Measurements from ENCODE around the gene VMAC.
"Not testable (repeated sequence)": the region's sequence is repeated elsewhere in the genome, so short reads cannot be mapped to it uniquely, and the experiment has no call there.

VMAC gene, protein sequence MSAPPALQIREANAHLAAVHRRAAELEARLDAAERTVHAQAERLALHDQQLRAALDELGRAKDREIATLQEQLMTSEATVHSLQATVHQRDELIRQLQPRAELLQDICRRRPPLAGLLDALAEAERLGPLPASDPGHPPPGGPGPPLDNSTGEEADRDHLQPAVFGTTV

DNA sequence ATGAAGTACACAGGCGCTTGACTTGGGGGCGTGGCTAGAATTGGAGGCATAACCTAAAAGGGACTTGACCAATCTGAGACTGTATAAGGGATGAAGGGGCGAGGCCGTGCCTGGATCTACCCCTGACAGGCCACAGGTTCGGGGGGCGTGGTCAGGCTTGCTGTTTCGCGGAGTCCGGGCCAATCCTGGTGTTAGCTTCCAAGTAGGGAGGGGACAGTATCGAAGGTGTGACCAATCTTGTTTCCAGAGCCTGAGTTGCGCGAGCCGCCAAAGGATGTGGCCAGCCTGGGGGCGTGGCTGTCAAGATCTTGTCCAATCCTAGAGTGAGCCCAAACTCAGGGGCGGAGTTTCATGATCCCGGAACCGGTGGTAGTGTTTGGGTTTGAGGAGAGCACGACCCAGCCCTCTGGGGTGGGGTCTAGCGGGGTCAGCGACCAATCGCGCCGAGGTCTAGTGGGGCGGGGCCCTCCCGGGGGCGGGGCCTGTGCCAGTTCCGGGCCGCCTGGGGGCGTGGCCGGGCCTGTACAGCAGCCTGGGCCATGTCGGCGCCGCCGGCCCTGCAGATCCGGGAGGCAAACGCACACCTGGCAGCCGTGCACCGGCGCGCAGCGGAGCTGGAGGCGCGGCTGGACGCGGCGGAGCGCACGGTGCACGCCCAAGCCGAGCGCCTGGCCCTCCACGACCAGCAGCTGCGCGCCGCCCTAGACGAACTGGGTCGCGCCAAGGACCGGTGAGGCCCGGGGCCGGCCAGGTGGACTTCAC lies at the start of gene VMAC:
VMAC (plus strand) TSS at position 521 of the 762 bp plus-strand sequence; CDS start at position 540, 19 bp downstream.
- DNase-seq (ENCODE audit: low read depth in 2 of 2), result peak; percentile 100

DNA sequence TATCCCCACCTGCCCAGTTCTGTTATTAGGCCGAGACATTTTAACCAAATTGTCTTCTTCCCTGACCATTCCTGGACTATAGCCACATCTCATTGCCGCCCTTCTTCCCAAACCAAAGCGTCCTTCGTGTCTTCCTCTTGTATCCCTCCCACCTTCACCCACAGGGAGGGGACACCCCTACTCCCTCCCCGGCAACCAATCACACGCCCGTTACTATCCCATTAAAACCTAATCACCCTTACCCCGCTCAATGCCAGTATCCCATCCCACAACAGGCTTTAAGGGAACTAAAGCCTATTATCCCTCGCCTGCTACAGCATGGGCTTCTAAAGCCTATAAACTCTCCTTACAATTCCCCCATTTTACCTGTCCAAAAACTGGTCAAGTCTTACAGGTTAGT lies 49.5 kb upstream of the VMAC start:
- not testable (repeated sequence) for DNase-seq (ENCODE audit: low read depth in 2 of 2)

DNA sequence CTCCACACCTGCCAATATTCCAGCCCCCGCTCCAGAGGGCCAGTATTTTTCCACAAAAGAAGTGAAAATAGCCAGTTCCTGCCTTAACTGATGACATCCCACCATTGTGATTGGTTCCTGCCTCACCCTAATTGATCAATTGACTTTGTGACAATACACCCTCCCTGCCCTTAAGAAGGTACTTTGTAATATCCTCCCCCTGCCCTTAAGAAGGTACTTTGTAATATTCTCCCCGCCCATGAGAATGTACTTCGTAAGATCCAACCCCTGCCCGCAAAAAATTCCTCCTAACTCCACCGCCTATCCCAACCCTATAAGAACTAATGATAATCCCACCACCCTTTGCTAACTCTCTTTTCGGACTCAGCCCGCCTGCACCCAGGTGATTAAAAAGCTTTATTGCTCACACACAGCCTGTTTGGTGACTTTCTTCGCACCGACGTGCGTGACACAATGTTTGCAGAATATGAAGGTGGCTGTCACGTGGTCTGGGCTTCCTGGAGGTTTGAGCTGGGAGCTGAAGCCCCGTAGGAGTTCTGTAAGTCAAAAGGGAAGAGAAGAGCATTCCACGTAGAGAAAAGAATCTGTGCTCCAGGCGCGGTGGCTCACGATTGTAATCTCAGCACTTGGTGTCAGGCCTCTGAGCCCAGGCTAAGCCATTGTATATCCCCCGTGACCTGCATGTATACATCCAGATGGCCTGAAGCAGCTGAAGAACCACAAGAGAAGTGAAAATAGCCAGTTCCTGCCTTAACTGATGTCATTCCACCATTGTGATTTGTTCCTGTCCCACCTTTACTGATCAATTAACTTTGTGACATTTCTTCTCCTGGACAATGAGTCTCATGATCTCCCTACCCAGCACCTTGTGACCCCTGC lies 47.2 kb upstream of the VMAC start:
- DNase-seq (ENCODE audit: low read depth in 2 of 2), result no peak

DNA sequence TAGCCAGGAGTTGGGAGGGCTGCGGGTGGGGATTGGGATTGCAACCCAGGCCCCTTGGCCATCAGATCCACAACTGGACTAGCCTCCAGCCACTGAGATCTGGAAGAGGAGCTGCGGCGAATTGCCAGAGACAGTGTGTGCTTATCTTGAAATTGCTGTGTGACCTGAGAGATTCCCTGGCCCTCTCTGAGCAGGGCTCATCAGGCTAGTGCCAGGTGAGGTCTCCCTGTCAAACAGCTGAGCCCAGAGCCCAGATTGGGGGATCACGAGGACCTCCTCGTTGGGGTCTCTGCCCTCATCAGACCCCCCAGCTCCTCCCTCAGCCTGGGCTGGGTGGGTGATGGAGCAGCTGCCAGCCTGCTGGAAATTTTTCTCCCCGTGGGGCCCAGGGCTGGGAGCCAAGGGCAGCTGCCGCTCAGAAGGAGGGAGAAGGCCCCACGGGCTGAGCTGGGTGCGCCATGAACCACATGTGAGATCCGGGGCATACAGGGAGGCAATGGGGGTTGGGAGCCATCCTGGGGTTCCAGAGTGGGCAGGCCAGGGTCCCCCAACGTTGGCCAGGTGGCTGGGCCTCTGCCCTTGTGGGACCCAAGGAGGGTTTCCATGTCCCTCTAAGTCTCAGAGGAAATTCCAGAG lies 41.5 kb upstream of the VMAC start:
- no peak for DNase-seq (ENCODE audit: low read depth in 2 of 2)

DNA sequence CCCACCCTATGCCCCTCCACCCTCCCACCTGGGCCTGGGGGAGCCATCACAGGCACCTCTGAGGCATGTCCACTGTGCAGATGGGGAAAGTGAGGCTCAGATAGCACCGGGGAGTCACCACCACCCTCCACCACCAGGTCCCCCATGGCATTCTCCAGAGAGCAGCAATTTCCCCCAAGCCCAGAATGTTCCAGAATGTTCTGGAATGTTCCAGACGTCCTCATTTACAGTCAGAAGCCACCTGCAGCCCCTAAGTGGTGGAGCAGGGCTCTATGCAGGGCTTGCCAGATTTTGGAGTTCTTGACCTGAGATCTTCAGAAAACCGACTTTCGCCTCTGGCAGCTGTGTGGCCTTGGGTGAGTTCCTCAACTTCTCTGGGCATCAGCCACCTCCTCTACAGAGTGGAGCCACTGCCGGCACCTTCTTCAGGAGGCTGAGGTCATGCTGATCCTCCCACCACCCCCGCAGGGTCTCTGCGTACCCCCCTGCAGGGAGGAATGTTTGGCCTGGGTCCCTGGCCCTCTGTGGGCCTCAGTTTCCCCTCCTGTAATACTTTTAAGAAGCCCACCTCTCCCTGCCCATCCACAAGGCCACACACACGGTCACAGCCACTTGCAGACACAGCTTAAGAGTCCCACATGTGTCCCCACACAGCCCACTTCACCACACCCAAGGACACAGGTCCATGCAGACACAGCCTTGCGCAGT lies 40.5 kb upstream of the VMAC start:
- no peak for DNase-seq (ENCODE audit: low read depth in 2 of 2)

DNA sequence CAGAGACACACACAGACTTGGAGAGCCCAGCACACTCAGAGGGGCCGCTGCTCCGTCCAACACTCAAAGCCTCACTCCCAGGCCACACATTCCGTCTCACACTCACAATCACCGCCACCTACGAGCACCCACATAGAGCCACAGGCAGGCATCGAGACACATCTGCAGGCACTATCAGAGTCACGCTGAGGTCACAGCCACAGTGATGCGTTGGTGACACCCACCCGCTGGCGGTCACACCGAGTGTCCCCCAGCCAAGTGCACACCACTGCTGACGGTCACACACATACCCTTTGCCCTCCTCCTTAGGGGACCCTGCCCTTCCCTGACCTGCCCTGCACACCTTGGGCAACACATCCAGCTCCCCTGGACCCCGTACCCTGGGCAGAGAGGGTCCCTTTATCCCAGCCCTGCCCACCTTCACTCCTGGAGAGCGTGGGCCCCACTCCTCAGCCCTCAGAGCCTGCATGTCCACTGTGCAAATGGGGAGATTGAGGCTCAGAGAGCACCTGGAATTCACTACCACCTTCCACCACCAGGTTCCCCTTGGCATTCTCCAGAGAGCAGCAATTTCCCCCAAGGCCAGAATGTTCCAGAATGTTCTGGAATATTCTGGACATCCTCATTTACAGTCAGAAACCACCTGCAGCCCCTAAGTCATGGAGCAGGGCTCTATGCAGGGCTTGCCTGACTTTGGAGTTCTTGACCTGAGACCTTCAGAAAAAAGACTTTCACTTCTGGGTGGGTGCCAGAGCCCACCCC lies 39.8 kb upstream of the VMAC start:
- no peak for DNase-seq (ENCODE audit: low read depth in 2 of 2)

DNA sequence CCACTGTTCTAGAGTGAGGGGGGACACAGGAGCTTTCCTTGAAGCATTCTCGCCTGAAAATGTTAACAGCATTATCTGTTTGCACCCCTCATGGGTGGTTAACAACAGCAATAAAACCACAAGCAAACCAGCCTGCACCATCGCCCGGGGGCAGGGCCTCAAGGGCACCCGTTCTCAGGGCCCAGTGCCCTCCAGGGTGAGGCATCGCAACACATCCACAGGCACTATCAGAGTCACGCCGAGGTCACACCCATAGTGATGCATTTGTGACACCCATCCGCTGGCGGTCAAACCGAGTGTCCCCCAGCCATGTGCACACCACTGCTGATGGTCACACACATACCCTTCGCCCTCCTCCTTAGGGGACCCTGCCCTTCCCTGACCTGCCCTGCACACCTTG lies 38.9 kb upstream of the VMAC start:
- no peak for DNase-seq (ENCODE audit: low read depth in 2 of 2)

DNA sequence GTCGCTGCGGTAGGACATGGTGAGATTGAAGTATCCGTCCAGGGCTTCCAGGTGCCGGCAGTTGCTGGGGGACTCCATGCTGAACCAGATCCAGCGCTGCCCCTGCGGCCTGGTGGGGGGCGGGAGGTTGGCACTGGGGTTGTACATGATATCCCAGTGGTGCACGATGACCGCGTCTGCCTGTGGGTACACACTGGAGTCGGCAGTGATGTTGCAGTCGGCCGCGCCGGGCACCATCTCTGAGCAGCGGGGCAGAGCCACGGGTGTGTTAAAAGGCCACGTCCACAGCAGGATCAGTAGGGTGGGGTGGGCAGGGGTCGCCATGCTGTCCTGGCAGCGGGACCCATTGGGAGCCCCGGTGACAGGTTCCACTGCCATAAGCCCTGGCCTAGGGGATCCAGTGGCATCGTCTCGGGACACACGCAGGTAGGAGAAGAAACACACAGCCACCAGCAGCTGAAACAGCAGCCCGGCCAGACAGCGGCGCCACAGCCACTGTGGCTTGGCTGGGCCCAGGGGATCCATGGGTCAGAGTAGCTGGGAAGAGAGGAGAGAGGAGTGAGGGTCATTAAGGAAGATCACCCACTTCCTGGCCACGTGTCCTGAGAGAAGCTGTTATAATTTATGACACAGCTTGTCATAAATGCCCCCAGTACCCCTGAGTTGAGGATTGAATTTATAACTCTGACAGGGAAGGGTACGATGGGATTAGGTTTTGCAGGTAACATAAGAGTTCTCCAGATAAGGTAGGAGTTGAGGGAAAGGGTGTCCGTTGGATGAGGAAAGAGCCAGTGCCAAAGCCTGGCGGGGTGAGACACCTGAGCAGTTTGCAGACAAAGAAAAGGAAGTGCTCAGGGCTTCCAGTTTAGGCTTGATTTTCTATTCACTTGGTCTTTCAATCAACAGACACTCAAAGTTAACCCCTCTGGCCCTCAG lies 37.2 kb upstream of the VMAC start:
- DNase-seq (ENCODE audit: low read depth in 2 of 2), result no peak

DNA sequence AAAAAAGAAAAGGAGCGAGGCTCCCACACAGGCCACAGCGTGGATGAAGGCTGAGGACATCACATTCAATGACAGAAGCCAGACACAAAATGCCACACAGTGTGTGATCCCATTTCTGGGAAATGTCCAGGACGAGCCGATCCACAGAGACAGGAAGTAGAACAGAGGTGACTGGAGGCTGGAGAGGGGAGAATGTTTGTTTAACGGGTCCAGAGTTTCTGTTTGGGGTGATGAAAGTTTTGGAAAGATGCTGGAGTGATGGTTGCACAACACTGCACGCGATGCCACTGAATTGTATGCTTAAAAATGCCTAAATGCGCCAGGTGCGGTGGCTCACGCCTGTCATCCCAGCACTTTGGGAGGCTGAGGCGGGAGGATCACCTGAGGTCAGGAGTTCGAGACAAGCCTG lies 33.7 kb upstream of the VMAC start:
- no peak for DNase-seq (ENCODE audit: low read depth in 2 of 2)

DNA sequence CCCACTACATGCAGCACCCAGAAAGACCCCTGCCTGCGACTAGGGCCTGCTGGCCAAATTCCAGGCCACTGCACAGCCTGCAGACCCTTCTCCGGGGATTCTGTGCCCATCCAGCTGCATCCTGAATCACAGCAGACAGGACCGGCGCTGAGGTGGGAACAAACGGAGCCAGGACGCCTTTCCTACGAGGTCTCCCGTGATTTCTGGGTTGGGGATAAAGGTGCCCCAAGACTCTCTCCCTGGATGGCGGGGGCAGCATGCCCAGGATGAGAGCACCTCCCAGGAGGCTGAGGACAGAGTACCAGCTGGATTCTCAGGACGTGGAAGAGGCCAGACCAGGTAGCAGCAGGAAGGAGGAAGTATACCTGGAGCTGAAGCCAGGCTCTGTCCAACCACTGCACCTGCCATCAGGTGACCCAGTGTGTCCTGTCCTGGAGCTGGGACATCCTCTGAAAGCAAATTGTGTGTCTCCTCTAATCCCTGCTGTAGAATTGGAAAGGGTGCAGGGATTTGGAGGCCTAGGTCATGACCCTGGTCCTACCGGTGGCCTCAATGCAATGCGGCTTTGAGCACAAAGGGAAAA lies 31.0 kb upstream of the VMAC start:
- DNase-seq (ENCODE audit: low read depth in 2 of 2), result no peak

DNA sequence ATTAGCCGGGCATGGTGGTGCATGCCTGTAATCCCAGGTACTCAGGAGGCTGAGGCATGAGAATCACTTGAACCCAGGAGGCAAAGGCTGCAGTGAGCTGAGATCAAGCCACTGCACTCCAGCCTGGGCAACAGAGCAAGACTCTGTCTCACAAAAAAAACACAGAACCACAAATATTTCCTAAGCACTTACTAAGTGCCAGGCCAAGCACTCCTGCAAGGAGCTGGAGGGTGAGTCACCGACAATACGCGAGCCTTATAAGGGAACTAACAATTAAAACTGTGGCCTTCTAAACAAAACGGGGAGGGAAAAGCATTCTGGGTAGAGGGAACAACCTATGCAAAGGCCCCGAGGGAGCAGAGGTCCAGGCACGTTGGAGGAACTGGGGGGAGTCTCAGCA lies 30.2 kb upstream of the VMAC start:
- peak in 1 of 2 experiments; percentile 6 for DNase-seq (ENCODE audit: low read depth in 2 of 2)

DNA sequence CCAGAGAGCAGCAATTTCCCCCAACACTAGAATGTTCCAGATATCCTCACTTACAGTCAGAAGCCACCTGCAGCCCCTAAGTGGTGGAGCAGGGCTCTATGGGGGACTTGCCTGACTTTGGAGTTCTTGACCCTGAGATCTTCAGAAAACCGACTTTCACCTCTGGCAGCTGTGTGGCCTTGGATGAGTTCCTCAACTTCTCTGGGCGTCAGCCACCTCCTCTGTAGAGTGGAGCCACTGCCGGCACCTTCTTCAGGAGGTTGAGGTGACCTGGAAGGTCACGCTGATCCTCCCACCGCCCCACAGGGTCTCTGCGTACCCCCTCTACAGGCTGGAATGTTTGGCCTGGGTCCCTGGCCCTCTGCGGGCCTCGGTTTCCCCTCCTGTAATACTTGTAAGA lies 27.2 kb upstream of the VMAC start:
- DNase-seq (ENCODE audit: low read depth in 2 of 2), result no peak

DNA sequence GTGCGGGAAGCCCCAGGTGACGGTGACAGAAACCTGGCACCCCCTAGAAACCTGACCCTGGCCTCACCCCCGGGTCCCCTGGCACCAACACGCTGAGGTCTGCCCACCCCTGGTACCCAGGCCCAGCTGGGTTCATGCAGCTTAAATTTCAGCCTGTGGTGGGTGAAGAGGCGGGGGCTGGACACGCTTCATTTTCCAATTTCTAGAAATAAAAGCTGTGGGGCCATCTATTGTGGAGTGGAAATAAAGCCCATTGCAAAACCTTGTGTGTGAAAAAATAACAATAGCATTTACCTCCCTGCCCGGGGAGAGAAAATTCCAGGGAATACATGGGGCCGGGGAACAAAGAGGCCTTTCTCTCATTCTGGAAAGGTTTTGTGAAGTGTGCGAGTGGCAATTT lies 26.8 kb upstream of the VMAC start:
- no peak for DNase-seq (ENCODE audit: low read depth in 2 of 2)

DNA sequence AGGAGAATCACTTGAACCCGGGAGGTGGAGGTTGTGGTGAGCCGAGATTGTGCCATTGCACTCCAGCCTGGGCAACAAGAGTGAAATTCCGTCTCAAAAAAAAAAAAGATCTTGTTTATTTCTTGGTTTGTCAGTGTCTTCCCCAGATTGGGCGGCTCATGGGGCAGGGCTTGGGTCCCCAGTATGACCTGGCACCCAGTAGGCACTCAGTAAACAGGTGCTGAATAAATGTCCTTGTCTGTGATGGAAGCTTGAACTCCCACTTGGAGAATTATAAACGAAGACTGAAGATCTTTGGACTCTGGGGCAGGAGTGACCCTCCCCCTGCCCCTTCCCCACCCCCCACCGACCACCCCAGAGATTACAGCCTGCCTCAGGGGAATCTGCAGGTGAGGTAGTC lies 24.5 kb upstream of the VMAC start:
- DNase-seq (ENCODE audit: low read depth in 2 of 2), result no peak

DNA sequence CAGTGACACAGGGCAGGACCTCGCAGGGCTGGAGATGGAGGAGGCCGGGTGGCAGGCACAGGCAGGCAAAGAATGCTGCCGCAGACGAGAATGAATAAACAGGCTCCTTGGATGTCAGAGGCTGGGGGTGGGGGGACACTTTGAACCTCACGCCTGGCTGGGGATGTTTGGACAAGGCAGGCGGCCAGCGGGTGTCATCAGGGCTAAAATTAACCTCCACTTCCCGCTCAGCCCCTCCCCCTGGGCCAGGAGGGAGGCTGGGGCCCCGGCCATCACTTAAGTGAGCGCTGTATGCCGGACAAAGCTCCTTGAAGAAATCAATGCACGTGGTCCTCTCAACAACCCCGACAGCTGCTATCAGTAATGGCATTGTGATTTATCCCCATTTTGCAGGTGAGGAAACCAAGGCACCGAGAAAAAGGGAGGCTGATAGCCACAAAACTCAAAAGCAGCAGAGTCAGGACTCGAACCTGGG lies 24.0 kb upstream of the VMAC start:
- peak in 1 of 2 experiments; percentile 29 for DNase-seq (ENCODE audit: low read depth in 2 of 2)

DNA sequence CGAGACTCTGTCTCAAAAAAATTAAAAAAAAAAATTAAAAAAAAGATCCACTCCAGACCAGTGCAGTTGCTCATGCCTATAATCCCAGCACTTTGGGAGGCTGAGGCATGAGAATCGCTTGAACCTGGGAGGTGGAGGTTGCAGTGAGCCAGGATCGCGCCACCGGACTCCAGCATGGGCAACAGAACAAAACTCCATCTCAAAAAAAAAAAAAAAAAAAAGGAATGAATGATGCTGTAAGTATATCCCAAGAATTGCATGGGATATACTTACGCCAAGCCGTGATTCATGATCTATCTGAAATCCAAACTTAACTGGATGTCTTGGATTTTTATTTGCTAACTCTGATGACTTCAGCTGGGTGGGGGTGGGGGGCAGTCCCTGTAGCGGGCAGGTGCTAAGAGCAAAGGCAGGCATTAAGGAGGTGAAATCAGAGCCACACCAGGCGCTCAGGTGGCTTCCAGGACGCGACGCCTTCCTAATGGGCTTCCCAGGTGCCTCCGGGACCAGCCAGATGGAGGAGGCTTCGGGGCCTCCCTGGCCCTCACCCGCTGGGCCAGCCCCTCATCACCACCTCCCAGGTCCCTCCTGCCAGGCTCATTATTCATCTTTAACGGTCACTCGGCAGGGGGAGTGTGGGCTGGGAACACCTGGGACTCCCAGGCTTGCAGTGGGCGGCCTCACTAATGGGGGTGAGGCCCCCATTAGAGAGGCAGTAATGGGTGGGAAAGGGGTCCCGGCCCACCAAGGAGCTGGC lies 23.0 kb upstream of the VMAC start:
- DNase-seq (ENCODE audit: low read depth in 2 of 2), result no peak

DNA sequence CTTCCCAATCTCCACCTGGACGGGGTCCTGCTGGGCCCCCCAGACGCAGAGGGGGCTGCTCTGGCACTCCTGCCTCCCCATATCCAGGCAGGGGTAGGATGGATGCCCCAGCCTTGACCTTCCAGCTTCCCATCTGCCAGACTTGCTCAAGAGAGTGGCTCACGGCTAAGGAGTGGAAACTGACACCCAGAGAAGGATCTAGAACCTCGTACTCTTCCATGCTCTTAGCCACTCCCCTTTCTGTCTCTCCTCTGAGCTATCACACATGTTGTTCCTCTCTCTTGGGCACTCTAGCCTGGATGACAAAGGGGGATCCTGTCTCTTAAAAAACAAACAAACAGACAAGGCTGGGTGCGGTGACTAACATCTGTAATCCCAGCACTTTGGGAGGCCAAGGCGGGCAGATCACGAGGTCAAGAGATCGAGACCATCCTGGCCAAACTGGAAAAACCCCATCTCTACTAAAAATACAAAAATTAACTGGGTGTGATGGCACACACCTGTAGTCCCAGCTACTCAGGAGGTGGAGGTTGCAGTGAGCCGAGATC lies 22.2 kb upstream of the VMAC start:
- no peak for DNase-seq (ENCODE audit: low read depth in 2 of 2)

Data from fibroblast of skin of left biceps (primary cell).